Measurements from ENCODE around the gene CCL26. TPM values are rescaled to one million over a fixed set of nuclear protein-coding genes. Genes with fewer than 3 reads are reported as not detected.

CCL26 gene
- total and polyA plus RNA-seq, 10 of the 15 experiments (the other 5 are each of a cell fraction or from before 2014, with no cell fraction given), result not detected

DNA sequence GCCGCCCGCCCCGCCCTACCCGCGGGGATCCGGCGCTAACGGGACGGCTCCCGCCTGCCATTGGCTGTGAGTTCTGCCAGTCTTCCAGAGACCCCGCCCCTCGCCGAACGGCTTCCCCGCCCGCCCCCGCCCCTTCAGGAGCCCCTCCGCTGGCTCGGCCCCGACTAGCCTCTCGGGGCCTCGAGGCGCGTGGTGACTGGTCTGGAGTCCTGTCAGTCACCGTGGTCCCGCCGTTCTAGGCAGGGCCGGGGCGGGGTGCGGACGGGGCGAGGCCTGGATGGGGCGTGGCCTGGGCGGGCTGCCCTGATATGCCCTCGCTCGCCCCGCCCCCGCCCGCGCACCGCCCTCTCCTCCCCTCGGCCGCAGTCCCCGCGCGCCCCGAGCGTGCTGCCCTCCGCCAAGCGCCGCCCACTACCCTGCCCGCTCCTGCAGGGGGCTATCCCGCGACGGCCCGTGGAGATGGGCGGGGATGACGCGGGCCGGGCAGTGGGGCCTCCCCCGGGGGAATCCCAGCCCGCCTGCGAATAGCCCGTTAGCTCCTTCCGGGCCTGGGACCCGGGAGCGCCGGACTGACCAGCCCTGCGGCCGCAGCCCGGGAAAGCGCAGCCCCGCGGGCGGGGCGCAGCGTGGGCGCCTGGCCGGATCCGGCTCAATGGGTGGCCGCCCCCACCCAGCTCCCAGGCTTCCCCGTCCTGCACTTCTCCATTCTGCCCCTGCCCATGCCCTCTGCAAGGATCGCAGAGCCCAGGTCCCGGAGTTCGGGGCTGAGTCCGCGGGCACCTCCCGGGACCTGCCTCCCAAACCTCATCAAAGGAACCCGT lies 32.8 kb downstream of the CCL26 start (continued):
- TF ChIP-seq, protein P1, sequence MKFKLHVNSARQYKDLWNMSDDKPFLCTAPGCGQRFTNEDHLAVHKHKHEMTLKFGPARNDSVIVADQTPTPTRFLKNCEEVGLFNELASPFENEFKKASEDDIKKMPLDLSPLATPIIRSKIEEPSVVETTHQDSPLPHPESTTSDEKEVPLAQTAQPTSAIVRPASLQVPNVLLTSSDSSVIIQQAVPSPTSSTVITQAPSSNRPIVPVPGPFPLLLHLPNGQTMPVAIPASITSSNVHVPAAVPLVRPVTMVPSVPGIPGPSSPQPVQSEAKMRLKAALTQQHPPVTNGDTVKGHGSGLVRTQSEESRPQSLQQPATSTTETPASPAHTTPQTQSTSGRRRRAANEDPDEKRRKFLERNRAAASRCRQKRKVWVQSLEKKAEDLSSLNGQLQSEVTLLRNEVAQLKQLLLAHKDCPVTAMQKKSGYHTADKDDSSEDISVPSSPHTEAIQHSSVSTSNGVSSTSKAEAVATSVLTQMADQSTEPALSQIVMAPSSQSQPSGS (IDR thresholded peaks at IDR 0.05; ENCODE audit: low read length), result no peak
- TF ChIP-seq BACH1 (IDR thresholded peaks at IDR 0.05; ENCODE audit: borderline replicate concordance), result peak; percentile 89; the same call in 1 of the 2 replicates
- peak; percentile 98 for TF ChIP-seq IKZF1 (conservative IDR thresholded peaks at IDR 0.05)
- TF ChIP-seq CEBPB (IDR thresholded peaks at IDR 0.05; ENCODE audit: borderline replicate concordance in 1 of 2, low read depth in 2 of 2, low read length in 2 of 2), result no peak
- no peak; the same call in 1 of the 2 replicates for TF ChIP-seq CREM (IDR thresholded peaks at IDR 0.05; ENCODE audit: low read depth)
- peak; percentile 74; the same call in 1 of the 2 replicates for TF ChIP-seq TCF7 (IDR thresholded peaks at IDR 0.05; ENCODE audit: borderline replicate concordance)
- TF ChIP-seq, protein P2, sequence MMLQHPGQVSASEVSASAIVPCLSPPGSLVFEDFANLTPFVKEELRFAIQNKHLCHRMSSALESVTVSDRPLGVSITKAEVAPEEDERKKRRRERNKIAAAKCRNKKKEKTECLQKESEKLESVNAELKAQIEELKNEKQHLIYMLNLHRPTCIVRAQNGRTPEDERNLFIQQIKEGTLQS (IDR thresholded peaks at IDR 0.05; ENCODE audit: borderline replicate concordance, extremely low read depth, low read depth, low read length), result no peak
- TF ChIP-seq KAT2A (conservative IDR thresholded peaks at IDR 0.05; ENCODE audit: control insufficient read depth, low read depth, low read length), result no peak
- TF ChIP-seq PAX5 (IDR thresholded peaks at IDR 0.05; ENCODE audit: borderline replicate concordance, low read depth, low read length), result no peak
- TF ChIP-seq SREBF1 (IDR thresholded peaks at IDR 0.05; ENCODE audit: low read length), result no peak
- TF ChIP-seq MXI1 (IDR thresholded peaks at IDR 0.05; ENCODE audit: low read depth, low read length), result peak; percentile 37; the same call in 1 of the 2 replicates
- TF ChIP-seq, protein P3, sequence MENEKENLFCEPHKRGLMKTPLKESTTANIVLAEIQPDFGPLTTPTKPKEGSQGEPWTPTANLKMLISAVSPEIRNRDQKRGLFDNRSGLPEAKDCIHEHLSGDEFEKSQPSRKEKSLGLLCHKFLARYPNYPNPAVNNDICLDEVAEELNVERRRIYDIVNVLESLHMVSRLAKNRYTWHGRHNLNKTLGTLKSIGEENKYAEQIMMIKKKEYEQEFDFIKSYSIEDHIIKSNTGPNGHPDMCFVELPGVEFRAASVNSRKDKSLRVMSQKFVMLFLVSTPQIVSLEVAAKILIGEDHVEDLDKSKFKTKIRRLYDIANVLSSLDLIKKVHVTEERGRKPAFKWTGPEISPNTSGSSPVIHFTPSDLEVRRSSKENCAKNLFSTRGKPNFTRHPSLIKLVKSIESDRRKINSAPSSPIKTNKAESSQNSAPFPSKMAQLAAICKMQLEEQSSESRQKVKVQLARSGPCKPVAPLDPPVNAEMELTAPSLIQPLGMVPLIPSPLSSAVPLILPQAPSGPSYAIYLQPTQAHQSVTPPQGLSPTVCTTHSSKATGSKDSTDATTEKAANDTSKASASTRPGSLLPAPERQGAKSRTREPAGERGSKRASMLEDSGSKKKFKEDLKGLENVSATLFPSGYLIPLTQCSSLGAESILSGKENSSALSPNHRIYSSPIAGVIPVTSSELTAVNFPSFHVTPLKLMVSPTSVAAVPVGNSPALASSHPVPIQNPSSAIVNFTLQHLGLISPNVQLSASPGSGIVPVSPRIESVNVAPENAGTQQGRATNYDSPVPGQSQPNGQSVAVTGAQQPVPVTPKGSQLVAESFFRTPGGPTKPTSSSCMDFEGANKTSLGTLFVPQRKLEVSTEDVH (IDR thresholded peaks at IDR 0.05; ENCODE audit: low read depth, partially characterized antibody), result no peak
- TF ChIP-seq, protein P4, sequence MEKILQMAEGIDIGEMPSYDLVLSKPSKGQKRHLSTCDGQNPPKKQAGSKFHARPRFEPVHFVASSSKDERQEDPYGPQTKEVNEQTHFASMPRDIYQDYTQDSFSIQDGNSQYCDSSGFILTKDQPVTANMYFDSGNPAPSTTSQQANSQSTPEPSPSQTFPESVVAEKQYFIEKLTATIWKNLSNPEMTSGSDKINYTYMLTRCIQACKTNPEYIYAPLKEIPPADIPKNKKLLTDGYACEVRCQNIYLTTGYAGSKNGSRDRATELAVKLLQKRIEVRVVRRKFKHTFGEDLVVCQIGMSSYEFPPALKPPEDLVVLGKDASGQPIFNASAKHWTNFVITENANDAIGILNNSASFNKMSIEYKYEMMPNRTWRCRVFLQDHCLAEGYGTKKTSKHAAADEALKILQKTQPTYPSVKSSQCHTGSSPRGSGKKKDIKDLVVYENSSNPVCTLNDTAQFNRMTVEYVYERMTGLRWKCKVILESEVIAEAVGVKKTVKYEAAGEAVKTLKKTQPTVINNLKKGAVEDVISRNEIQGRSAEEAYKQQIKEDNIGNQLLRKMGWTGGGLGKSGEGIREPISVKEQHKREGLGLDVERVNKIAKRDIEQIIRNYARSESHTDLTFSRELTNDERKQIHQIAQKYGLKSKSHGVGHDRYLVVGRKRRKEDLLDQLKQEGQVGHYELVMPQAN (conservative IDR thresholded peaks at IDR 0.05), result peak; percentile 91
- no peak for TF ChIP-seq POLR2AphosphoS5 (IDR thresholded peaks at IDR 0.05; ENCODE audit: low read length)
- peak; percentile 66 for TF ChIP-seq EED (IDR thresholded peaks at IDR 0.05; ENCODE audit: low read depth)
- peak; percentile 77 for TF ChIP-seq MEF2B (IDR thresholded peaks at IDR 0.05; ENCODE audit: partially characterized antibody, poor library complexity, severe bottlenecking)
- no peak for TF ChIP-seq ZZZ3 (IDR thresholded peaks at IDR 0.05; ENCODE audit: control insufficient read depth, insufficient read length, low read depth)
- peak; percentile 28; the same call in 1 of the 2 replicates for TF ChIP-seq RUNX3 (IDR thresholded peaks at IDR 0.05; ENCODE audit: low read length)
- peak; percentile 27; the same call in 1 of the 2 replicates for TF ChIP-seq NR2C1 (IDR thresholded peaks at IDR 0.05)
- TF ChIP-seq CBFB (IDR thresholded peaks at IDR 0.05; ENCODE audit: low read depth), result no peak
- TF ChIP-seq SREBF2 (IDR thresholded peaks at IDR 0.05; ENCODE audit: low read length), result no peak
- no peak for TF ChIP-seq NBN (IDR thresholded peaks at IDR 0.05)
- no peak for TF ChIP-seq SRF (IDR thresholded peaks at IDR 0.05; ENCODE audit: low read depth in 2 of 2, low read length in 2 of 2)

Measured in GM12878 (cell line).